Stimulated activated CD4-positive, alpha-beta T cell treated with anti-CD3 and anti-CD28 coated beads, Interleukin-2, amount 100 ng/mL, for 24 hours (primary cell): ENCODE results near the gene MMD.
"Not testable (repeated sequence)": the region's sequence is repeated elsewhere in the genome, so short reads cannot be mapped to it uniquely, and the experiment has no call there.

Source experiments
- DNase-seq, 2 donors: peaks; one replicate each; pipeline ENCODE4 v3.0.0-alpha.2; 2020

The MMD gene, protein sequence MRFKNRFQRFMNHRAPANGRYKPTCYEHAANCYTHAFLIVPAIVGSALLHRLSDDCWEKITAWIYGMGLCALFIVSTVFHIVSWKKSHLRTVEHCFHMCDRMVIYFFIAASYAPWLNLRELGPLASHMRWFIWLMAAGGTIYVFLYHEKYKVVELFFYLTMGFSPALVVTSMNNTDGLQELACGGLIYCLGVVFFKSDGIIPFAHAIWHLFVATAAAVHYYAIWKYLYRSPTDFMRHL

DNA sequence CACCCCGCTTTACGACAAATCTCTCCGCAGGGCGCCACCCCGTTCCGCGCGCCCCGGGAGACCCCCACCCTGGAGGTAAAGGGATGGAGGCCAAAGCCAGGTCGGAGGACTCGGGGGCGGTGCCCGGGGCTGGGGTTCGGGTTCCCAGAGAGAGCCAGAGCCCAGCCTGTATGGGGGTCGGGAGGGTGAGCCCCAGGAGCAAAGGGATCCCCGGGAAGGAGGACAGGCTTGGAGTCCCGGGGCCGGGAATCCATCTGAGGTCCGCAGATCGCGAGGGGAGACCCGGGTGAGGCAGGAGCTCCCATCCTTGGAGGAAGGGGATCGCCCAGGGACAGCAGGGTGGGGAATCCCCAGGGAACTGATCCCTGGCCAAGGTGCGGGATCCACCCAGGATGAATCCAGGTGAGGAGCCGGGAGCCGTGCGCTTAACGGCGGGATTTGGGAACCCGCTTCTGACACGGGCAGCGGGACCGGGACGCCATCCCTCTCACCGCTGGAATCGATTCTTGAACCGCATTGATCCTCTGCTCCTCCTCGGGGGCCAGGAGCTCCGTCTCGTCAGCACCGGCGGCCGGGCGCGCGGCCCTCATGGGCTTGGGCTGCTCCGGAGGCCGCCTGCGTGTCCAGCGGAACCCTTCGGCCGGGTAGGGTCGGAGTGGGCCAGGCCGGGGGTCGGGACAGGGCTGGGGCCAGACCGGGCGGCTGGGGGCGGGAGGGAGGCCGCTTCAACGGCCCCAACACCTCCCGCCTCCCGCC lies at the start of gene MMD:
Gene MMD, minus strand, starts transcription at position 657 of the 756 bp plus-strand sequence. Its CDS starts 140 bp downstream, at position 517.
- peak; percentile 35 to 36 for DNase-seq

DNA sequence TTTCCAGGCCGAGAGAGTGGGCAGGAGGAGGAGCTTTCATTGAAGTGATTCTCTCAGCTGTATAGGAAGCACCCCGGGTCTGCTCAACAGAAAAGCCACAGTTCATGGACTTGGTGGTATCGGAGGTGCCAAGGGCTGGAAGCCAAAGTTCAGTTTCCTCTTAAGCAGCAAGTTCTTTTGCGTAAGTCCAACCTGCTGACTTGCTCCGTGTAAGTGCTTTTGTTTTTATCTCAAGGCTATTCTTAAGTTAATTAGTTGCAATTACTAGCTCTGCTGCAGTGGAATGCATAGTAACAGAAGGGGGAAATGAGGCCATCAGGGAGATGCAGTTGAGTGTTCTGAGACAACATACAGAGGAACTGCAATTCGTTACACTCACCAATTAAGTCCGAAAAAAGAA lies 45.0 kb upstream of the MMD start:
- DNase-seq, result no peak

DNA sequence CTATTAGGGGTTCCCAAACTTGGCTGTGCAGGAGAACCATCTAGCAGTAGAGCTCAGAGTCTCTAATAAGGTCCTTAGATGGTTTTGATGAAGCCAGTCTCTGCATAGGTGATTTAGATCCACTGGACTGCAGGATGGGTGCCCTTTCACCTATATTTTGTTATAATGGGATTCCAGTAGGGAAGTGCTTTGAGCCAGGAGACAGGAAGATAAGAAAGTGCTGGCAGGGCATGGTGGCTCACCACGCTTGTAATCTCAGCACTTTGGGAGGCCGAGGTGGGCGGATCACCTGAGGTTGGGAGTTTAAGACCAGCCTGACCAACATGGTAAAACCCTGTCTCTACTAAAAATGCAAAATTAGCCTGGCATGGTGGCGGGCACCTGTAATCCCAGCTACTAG lies 44.1 kb upstream of the MMD start:
- DNase-seq, result not testable (repeated sequence)

DNA sequence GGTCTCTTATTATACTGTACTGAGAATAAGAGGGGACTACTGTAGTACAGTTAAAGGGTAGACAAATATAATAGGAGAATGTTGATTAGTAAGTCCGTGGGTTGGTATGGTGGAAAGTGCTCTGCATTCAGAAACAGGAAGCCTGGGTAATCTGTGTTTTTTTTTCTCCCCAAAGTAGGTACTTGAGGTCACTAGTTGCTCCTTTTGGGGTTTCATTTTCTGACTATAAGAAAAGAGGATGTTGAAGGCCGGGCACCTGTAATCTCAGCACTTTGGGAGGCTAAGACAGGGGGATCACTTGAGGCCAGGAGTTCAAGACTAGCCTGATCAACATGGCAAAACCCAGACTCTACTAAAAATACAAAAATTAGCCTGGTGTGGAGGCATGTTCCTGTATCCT lies 42.0 kb upstream of the MMD start:
- DNase-seq, result no peak

DNA sequence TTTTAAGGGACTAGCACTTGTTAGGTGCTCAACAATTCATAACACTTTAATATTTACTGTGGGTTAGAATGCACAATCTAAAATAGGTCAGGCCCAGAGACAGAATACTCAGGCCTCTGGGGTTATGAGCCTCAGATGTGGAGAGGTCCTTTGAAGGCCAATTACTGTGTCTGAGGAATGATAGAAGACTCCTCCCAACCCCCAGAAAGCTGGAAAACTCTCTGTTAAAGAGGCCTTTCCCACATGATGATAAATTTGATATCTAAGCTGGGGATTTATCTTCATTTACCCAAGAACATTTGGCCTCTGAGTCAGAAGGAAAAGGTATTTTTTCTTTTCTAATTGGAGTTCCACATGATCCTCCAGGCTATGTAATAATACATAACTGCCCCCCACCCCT lies 41.1 kb upstream of the MMD start:
- DNase-seq, result no peak

DNA sequence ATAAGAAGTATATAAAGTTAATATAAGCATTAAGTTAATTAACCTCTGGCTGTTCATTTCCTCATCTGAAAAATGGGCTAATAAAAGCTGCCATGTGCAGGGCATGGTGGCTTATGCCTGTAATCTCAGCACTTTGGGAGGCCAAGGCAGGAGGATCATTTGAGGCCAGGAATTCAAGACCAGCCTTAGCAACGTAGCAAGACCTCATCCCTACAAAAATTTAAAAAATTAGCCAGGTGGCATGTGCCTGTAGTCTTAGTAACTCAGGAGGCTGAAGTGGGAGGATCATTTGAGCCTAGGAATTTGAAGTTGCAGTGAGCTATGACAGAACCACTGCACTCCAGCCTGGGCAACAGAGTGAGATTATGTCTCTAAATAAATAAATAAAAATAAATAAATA lies 40.6 kb upstream of the MMD start:
- DNase-seq, result no peak

DNA sequence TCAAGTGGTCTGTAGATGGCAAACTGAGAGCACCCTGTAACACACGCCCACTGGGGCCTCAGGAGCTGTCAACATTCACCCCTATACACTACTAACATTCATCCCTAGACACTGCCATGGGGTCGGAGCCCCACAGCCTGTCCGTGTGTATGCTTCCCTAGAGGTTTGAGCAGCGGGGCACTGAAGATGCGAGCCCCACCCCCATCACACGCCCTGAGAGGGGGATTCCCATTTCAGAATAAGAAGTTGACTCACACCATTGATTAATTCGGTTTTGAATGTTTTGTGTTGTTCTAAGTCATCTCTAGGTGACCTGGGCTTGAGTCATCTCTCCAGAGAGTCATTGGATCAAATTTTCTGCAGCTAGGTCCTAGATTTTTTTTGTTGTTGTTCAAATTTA lies 37.3 kb upstream of the MMD start:
- DNase-seq, result peak; percentile 70 to 71

DNA sequence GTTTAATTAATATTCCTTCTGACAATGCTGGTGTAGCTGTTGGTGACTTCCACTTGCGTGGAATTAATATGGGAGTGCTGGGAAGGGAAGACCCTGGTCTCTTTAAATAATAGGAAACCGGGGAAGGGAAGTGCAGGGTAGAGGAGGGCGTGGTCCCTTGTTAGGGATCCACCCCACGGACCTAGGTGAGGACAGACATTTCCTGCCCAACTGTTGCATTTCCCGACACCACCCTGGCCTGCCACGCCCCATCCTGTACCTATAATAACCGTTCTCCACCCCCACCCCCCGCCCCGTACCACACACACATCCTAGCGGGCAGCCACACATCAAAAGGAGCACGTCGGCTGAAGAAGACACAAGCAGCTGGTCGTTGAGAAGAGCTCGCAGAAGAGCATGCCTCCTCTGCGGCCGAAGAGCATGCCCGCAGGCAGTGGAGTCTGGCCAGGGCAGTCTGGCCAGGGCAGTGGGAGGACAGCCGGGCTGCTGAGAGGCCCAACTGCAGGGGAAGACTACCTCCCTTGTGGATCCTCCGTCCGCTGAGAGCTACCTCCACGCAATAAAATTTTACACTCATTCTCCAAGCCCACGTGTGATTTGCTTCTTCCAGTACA lies 36.8 kb upstream of the MMD start:
- no peak for DNase-seq

DNA sequence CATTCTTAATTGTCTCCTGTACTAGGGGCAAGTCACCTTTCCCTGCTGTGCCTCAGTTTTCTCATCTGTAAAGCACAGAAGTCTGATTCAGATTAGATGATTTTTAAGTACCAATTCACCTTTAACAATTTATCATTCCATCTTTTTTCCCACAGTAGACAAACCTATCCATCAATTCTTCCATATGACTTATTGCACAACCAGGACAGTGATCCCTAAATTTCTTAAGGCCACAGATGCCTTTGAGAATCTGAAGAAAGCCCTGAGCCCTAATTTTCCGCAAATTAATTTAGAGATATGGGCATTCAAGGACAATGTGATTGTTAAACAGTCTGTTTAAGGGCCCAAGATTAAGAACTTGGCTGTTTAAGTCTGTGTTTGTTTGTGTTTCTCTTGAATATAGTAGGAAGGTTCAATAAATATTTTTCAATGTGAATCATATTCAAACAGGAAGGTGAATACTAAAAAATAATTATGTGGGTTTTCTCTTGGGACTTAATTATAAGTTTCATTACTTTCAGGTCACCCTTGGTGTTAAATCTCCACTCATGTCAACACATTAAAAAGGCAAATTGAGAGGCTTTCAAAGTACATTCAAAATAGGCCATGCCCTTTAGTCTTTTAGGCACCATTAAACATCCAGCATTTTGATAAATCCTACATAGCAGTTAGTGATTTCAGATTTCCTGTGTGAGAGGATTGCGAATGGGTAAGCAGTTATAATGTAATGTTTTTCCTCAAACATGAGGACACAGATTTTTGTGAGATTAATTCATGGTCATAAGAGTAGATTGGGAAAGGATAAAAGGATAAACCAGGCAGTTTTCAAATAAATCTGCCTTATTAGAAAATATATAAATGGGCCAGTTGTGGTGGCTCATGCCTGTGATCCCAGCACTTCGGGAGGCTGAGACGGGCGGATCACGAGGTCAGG lies 34.9 kb upstream of the MMD start:
- no peak for DNase-seq

DNA sequence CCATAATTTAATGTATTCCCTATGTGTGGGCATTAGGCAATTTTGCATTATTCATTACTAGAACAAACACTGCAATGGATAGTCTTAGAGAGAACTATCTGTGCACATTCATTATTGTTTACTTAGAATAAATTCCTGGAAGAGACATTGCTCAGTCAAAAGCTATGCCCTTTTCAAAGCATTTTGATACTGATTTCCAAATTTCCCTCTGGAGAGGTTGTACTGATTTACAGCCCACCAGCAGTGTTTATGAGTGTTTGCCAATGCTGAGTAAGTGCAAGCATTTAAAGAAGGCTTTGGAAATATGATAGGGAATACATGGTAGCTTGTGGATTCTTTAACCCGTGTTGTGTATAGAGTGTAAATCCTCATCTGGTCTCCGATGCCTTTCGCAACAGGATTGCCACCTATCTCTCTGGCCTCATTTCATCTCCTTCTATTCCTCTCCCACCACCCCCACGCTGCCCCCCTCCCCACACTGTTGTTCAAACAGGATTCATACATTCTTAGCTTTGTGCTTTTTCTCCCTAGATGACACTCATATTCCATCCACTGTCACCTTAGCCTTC lies 33.4 kb upstream of the MMD start:
- no peak for DNase-seq

DNA sequence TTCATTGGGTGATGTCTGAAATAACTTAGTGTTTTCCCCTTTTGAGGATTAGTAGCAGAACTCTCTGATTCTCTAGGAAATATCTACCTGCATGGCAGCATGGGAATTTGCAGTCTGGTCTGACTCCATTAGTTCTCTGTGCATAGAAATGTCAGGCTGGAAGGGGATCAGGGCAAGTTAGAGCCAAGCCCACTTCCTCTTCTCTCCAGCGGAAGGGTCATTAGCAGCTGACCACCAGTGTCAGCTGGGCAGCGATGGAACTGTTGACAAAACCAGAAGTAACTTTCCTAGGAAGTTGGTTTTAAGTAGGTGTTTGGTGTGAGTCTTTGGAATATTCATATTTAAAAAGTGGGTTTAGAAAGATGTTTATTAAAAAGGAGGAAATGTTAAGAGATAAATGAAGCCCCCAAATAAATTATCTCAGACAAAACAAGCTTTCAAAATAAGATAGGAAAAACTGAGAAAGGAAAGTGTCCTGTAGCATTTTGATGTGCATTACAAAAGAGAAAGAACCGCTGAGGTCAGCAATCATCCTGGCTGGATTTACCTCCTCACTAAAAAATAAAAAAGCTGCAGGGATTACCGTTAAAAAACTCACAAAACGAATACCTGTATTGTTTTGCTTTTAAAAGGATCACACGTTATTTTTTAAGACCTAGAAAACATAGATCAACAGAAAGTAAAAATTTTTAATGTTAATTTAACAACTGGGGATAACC lies 32.4 kb upstream of the MMD start:
- no peak for DNase-seq

DNA sequence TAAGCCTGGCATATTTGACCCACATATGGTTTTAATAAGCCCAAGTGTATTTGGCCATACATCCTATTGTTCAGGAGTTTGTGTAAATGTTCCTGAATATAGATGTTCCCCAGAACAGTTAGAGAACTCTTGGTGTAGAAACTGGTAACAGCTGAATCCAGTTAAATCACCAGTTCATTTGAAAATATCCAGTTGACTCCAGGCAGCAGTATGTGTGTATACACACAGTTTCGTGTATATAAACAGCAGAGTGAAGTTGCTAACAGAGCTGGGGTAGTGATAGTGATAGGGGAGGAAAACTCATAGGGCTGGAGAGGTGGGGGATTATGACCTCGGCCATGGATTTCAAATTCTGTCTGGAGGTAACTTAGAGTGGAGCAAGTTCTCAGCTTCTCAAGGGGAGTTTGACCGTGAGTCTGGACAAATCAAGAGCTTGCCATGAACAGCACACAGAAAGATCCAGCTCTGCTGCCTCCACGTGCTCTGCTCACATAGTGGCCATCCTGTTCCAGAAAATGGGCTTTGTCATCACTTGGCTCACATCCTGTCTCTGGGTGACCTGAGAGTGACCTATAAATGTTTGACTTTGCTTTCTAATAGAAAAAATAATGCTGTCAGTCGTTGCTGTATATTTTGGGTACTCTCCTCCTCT lies 30.6 kb upstream of the MMD start:
- DNase-seq, result no peak

DNA sequence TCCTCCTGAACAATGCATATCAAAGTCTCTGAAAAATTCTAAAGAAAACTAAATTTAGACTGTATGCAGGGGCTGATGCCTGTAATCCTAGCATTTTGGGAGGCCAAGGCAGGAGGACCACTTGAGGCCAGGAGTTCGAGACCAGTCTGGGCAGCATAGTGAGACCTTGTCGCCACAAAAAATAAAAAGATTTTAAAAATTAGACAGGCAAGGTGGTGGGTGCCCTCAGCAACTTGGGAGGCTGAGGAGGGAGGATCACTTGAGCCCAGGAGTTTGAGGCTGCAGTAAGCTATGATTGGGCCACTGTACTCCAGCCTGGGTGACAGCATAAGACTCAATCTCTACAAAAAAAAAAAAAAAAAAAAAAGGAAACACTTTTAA lies 30.1 kb upstream of the MMD start:
- no peak for DNase-seq

DNA sequence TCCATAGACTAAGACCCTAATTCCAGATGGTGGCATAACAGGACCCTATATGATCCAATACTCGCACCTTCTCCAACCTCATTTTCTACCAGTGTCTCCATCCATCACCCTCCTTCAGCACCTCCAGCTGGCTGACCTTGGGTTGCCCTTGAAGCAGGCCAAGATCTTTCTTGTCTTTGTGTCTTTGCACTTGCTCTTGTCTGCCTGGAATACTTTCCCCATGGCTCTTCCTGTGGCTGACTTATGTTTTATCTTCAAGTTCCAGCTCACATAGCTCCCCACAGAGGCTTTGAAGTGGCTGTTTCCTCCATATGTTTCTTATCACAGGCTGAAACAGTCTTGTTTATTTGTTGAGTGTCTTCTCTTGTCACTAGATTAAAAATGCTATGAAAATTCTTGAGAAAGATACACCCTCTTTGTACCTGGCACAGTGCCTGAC lies 29.6 kb upstream of the MMD start:
- DNase-seq, result no peak

DNA sequence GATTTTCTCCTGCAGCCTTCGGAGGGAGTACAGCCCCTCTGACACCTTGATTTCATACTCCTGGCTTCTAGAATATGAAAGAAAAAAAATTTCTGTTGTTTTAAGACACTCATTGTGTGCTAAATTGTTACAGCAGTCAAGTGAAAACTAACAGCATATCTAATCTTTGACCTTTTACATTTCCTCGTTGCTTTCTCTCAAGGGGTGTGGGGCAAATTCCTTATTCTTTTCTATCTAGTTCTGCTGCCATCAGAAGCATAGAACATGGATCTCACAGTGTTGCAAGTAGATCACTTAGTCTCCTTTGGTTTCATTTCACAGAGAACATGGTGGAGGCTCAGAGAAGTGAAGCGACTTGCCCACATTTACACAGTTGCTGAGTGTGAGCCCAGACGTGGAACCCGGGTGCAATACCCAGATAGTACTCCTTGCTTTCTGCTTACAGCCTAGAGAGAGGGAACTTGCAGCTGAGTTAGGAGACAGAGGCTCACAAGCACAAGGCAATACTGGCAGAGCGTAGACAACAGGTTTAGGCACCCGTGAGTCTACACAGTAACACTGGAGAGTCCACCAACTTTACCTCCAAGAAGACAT lies 28.7 kb upstream of the MMD start:
- DNase-seq, result no peak

DNA sequence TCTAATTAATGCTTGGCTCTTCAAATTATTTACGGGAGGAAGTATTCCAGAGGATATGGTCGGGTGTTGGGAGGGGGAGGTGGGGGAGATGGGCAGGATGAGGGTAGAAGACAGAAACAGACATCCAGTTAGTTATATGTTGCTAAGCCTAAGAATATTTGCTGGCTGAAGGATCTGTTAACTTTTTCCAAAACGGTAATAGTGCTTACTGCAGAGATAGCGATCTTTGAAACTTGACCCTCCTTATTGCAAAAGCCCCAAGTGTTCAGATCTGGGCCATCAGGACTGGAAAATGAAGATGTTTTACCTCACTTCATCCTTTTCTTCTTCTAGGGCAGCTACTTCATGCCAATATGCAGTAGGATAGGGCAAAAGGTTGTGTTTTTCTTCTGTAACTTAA lies 27.0 kb upstream of the MMD start:
- DNase-seq, result no peak

DNA sequence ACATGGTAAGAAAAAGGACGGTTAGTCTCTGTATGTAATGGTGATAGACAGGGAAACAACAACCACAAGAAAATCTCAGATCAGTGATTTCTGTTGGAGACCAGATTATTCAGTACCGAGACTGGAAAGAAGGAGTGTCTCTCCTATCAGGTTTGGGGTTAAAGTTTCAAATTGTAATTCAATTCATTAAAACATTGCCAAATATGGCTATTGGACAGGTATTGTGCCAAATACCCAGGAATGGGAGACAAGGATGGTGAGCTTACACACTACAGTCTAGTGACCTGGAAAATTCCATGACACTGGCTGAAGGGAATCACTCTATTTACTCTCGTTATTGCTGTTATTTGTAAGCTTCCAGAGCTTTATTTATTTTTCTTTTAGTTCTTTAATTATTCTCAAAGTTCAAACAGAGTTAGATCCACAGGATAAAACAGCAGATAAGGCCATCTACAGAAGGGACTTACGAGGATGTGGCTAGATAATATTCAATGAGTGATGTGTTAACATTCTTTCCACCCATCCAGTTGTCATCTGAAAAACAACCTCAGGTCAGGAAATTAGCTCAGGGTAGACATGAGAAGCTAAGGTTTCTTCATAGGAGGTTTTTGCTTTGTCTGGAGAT lies 25.1 kb upstream of the MMD start:
- DNase-seq, result no peak

DNA sequence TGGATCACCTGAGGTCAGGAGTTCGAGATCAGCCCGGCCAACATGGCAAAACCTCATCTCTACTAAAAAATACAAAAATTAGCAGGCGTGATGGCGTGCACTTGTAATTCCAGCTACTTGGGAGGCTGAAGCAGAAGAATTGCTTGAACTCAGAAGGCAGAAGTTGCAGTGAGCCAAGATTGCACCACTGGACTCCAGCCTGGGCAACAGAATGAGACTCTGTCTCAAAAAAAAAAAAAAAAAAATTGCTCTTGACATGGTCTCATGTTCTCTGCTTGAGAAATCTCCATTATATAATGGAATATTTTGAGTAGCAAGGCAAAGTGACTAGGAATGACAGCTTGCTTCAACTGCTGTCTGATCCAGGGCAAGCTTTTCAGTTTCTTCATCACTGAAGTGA lies 24.4 kb upstream of the MMD start:
- DNase-seq, result not testable (repeated sequence)

DNA sequence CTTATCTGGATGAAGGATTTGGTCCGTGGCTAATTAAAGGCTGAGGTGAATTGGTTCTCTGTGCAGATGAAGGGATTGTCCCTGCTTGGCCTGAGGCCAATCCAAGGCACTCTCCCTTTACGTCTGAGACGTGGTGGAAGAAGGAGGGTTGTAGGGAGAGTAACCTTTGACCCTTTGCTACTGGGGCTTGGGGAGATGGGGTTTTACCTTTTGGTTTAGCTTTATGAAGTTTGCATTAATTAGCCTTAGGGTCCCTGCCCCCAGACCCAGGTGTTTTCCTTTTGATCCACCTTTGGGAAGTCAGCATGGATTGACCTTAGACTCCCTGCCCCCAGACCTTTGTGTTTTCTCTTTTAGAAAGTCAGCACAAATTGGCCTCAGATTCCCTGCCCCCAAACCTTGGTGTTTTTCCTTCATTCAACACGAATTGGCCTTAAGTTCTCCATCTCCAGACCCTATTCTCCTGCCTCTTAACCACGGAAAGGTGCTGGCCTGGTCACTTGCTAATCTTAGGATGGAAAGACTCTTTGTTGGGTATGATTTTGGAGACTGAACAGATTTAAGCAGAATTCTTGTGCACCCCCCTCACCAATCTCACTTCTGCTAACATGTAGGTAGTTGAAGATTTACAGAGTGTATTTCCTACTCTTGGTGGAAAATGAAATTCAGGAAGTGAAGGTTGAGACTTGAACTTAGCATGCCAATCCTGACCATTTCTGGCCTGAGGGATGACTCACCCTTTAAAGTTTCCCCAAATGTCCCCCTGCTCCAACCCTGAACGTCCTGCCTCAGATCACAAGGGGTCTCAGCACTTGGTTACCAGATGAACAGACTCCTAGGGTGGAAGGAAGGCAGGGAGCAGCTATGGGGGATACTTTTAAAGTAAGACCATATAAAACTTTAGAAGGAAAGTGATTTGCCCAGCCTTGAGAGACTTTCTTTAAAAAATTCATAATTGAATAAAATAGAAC lies 23.1 kb upstream of the MMD start:
- no peak for DNase-seq
